Neutrophil (primary cell): ENCODE results near the gene EPAS1.

Experiments used
- H3K27ac ChIP-seq: fragments of 200-600 bp; sonication (generic); 2 replicates; pipeline ENCODE4 v1.5.1; 2016; ENCODE audit warnings: mild to moderate bottlenecking, moderate library complexity
- H3K27me3 ChIP-seq: fragments of 200-600 bp; sonication (generic); 2 replicates; pipeline ENCODE4 v1.6.0; 2016; ENCODE audit warnings: mild to moderate bottlenecking
- H3K36me3 ChIP-seq: fragments of 200-600 bp; sonication (generic); 2 replicates; pipeline ENCODE4 v1.5.1; 2017
- H3K4me1 ChIP-seq, 2 experiments: fragments of 200-600 bp in 1 of 2; sonication (generic) in 1 of 2; 1 replicate in 1 of 2; 2 replicates in 1 of 2; pipeline versions ENCODE4 v1.5.1 to v1.6.1; 2013 to 2016; ENCODE audit warnings: low read depth in 1 of 2, low read length in 1 of 2, mild to moderate bottlenecking in 1 of 2, moderate library complexity in 1 of 2; ENCODE audit not compliant: control insufficient read depth in 1 of 2, insufficient read depth in 1 of 2
- H3K4me3 ChIP-seq, 2 experiments: fragments of 200-600 bp in 1 of 2; sonication (generic) in 1 of 2; 1 replicate in 1 of 2; 2 replicates in 1 of 2; pipeline ENCODE4 v1.5.1; 2013 to 2016; ENCODE audit warnings: low read depth in 1 of 2, low read length in 1 of 2, mild to moderate bottlenecking in 1 of 2, moderate library complexity in 1 of 2
- H3K9me3 ChIP-seq: fragments of 200-600 bp; sonication (generic); 2 replicates; pipeline ENCODE4 v1.5.1; 2016
- CTCF ChIP-seq: fragments of 200-600 bp; sonication (generic); IDR thresholded peaks from 2 replicates; pipeline ENCODE4 v1.5.1; 2016; ENCODE audit warnings: antibody characterized with exemption

Gene EPAS1

GRCh38 chr2:46260305-46260704 lies 36.9 kb upstream of the EPAS1 start:
- H3K4me3 ChIP-seq, result no peak overlapping the region
- no peaks in the 10 kb centered on the region for H3K36me3 ChIP-seq
- H3K4me1 ChIP-seq, result no peaks in the 10 kb centered on the region
- no peak for TF ChIP-seq CTCF
- H3K27ac ChIP-seq, result no peak overlapping the region
- no peaks in the 10 kb centered on the region for H3K27me3 ChIP-seq
- no peaks in the 10 kb centered on the region for H3K9me3 ChIP-seq

DNA sequence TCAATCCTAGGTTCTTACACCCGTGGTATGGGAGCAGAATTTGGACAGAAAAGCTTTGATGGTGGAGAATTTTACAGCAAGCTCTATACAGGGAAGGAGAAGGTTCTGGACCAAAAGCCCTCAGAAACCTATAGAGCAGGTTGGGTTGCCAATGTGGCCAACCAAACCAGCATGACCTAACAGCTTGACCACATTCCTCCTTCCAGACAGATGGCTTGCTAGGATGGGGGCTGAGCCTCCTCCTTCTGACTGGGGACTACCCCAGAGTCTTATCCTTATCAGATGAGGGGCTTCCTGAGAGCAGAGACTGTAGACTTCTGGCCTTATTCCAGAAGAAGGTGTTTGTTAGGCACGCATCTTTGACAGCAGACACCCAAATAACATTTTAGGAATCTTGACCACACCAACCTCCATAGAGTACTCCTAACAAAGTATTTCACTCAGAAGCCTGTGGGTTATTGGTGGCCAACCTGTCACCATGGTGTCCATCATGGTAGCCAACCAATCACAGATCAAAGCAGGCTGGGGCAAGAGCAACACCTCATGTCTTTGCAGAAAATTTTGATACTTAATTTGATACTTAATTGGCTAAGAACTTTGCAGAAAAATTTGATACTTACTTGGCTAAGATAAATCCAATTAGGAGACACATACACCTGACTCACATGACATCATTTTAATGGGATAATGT lies 34.8 kb upstream of the EPAS1 start:
- no peaks in the 10 kb centered on the region for H3K9me3 ChIP-seq
- TF ChIP-seq CTCF, result no peak
- no peaks in the 10 kb centered on the region for H3K27me3 ChIP-seq
- H3K36me3 ChIP-seq, result no peaks in the 10 kb centered on the region
- no peak overlapping the region for H3K4me3 ChIP-seq
- H3K4me1 ChIP-seq, result no peaks in the 10 kb centered on the region
- no peak overlapping the region for H3K27ac ChIP-seq

DNA sequence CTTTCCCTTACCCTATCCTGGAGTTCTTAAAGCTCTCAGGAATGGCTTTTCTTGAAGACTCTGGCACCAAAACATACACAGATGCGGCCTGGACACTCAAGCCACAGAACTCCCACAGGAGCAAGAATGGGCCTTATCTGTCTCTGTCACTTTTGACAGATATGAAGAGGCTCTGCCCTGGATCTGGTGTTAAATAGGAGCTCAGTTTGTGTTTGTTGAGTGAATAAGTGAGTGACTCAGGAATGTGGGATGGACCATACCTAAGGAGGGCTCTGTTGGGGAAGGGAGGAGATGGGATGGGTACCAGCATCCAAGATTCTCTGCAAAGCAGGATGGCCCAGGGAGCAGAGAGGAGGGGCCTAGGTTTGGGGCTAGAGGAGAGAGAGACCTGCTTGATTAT lies 33.9 kb upstream of the EPAS1 start:
- H3K27me3 ChIP-seq, result no peaks in the 10 kb centered on the region
- TF ChIP-seq CTCF, result no peak
- no peak overlapping the region for H3K4me3 ChIP-seq
- no peak overlapping the region for H3K27ac ChIP-seq
- H3K9me3 ChIP-seq, result no peaks in the 10 kb centered on the region
- no peaks in the 10 kb centered on the region for H3K4me1 ChIP-seq
- H3K36me3 ChIP-seq, result no peaks in the 10 kb centered on the region

DNA sequence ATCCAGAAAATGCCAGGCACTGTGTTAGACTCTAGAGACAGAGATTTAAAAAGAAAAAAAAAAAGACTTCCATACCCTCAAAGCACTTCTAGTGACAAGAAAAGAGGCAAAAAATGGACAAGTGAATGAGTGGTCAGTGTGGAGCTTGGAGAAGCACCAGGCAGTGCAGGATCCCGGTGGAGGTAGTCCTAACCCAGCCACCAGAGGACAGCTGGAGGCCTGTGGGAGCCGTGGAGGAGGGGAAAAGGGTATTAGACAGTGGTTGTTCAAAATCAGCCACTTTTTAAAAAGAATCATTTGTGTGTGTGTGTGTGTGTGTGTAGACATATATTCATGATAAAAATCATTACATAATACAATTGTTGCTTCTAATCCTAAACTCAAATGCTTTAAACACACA lies 32.8 kb upstream of the EPAS1 start:
- Histone ChIP-seq H3K4me3 (no peak overlapping the region), H3K36me3 (no peaks in the 10 kb centered on the region), H3K9me3 (no peaks in the 10 kb centered on the region), H3K4me1 (no peaks in the 10 kb centered on the region), H3K27me3 (no peaks in the 10 kb centered on the region), H3K27ac (no peak overlapping the region)
- no peak for TF ChIP-seq CTCF

- no peaks in the 10 kb centered on the region for H3K4me1 ChIP-seq
- H3K4me3 ChIP-seq, result no peak overlapping the region
- no peaks in the 10 kb centered on the region for H3K27me3 ChIP-seq
- no peaks in the 10 kb centered on the region for H3K9me3 ChIP-seq
- H3K36me3 ChIP-seq, result no peaks in the 10 kb centered on the region
- no peak for TF ChIP-seq CTCF
- H3K27ac ChIP-seq, result no peak overlapping the region
These were observed 31.1 kb upstream of the EPAS1 start for GRCh38 chr2:46266134-46266533.
